Neural cell (in vitro differentiated cells): Measurements from ENCODE around the gene CIRBP.

Experiments used
- CTCF ChIP-seq: fragments of 450-650 bp; IDR thresholded peaks from 2 replicates; pipeline ENCODE4 v1.5.1; 2014; ENCODE audit warnings: antibody characterized with exemption, mild to moderate bottlenecking, moderate library complexity; ENCODE audit not compliant: poor library complexity, severe bottlenecking
- EZH2 ChIP-seq: fragments of 200-600, 300-800 bp; shearing (Covaris generic), sonication (generic); IDR thresholded peaks from 2 replicates; pipeline ENCODE4 v1.6.1; 2014; ENCODE audit warnings: antibody characterized with exemption, low read length, borderline replicate concordance, mild to moderate bottlenecking; ENCODE audit not compliant: insufficient read depth, poor library complexity, severe bottlenecking
- MXI1 ChIP-seq: fragments of 450-650 bp; conservative IDR thresholded peaks from 2 replicates; pipeline ENCODE4 v1.6.1; 2014; ENCODE audit warnings: antibody characterized with exemption, mild to moderate bottlenecking; ENCODE audit not compliant: poor library complexity, severe bottlenecking
- RAD21 ChIP-seq: fragments of 450-650 bp; conservative IDR thresholded peaks from 2 replicates; pipeline ENCODE4 v1.6.1; 2014; ENCODE audit warnings: antibody characterized with exemption, mild to moderate bottlenecking, moderate library complexity
- REST ChIP-seq: IDR thresholded peaks from 2 replicates; pipeline ENCODE4 v1.6.1; 2012; ENCODE audit warnings: borderline replicate concordance
- SMC3 ChIP-seq: fragments of 450-650 bp; conservative IDR thresholded peaks from 2 replicates; pipeline ENCODE4 v1.6.1; 2014; ENCODE audit warnings: antibody characterized with exemption, mild to moderate bottlenecking, moderate library complexity; ENCODE audit not compliant: poor library complexity

GRCh38 chr19:1291761-1292418, 22.8 kb downstream of the CIRBP start:
- TF ChIP-seq EZH2 (no peak), CTCF (no peak), SMC3 (no peak), MXI1 (no peak), RAD21 (no peak), REST (no peak)
